PC-9 (cell line): ENCODE measurements around the gene DNAJB6. TPM values are rescaled to one million over a fixed set of nuclear protein-coding genes. Genes with fewer than 3 reads are reported as not detected.
A peak's percentile ranks its signal among the peaks of the same experiment; 100 is the strongest.

Source experiments
- BruUV-seq: library from RNA; stranded (reverse); fragments of 400-500 nt; replicated peaks from 2 replicates; lab custom pipeline; 2021; lab: Mats Ljungman, UMichigan
- CTCF ChIA-PET: fragments of 300-600 bp; sonication (Branson Sonifier 250); formaldehyde crosslinking; loops from one replicate; lab custom pipeline; 2022; ENCODE audit warnings: antibody characterized with exemption; lab: Charles Lee
- POLR2A ChIA-PET: fragments of 300-600 bp; sonication (Branson Sonifier 250); formaldehyde crosslinking; loops from one replicate; lab custom pipeline; 2022; ENCODE audit warnings: antibody characterized with exemption; ENCODE audit not compliant: unreplicated experiment; lab: Charles Lee
- DNase-seq, 2 experiments: peaks; one replicate each; pipeline versions ENCODE4 v3.0.0 to v3.0.0-alpha.2; 2015 to 2022; ENCODE audit warnings: mixed read lengths in 1 of 2
- H2AFZ ChIP-seq: fragments of 200-600 bp; sonication (generic); 2 replicates; pipeline ENCODE4 v1.8.1; 2017; ENCODE audit warnings: antibody characterized with exemption
- H3F3A ChIP-seq: fragments of 200-600 bp; sonication (generic); 2 replicates; pipeline ENCODE4 v1.8.1; 2017; ENCODE audit warnings: antibody characterized with exemption, mild to moderate bottlenecking, low read depth; ENCODE audit not compliant: insufficient read depth
- H3K27ac ChIP-seq: fragments of 200-600 bp; sonication (generic); 2 replicates; pipeline ENCODE4 v1.6.1; 2016; ENCODE audit warnings: mixed run types
- H3K27me3 ChIP-seq: fragments of 200-600 bp; sonication (generic); 2 replicates; pipeline ENCODE4 v1.6.1; 2016; ENCODE audit warnings: low read depth, mixed run types; ENCODE audit not compliant: insufficient read depth
- H3K36me3 ChIP-seq: fragments of 200-600 bp; sonication (generic); 2 replicates; pipeline ENCODE4 v1.6.1; 2016; ENCODE audit warnings: low read depth, mixed run types
- H3K4me1 ChIP-seq: fragments of 200-600 bp; sonication (generic); replicated peaks from 2 replicates; pipeline ENCODE4 v1.6.1; 2016; ENCODE audit warnings: mixed run types; ENCODE audit not compliant: insufficient read depth
- H3K4me2 ChIP-seq: fragments of 200-600 bp; sonication (generic); 2 replicates; pipeline ENCODE4 v1.6.1; 2017; ENCODE audit warnings: mixed run types
- H3K4me3 ChIP-seq: fragments of 200-600 bp; sonication (generic); 2 replicates; pipeline ENCODE4 v1.6.1; 2016; ENCODE audit warnings: mixed run types
- H3K79me2 ChIP-seq: fragments of 200-600 bp; sonication (generic); 2 replicates; pipeline ENCODE4 v1.6.1; 2017; ENCODE audit warnings: low read depth, mixed run types
- H3K9me2 ChIP-seq: fragments of 200-600 bp; sonication (generic); 2 replicates; pipeline ENCODE4 v1.8.1; 2017; ENCODE audit warnings: mild to moderate bottlenecking; ENCODE audit not compliant: insufficient read depth
- H3K9me3 ChIP-seq: fragments of 200-600 bp; sonication (generic); 2 replicates; pipeline ENCODE4 v1.8.1; 2016; ENCODE audit warnings: low read depth; ENCODE audit not compliant: insufficient read depth
- H4K20me1 ChIP-seq: fragments of 200-600 bp; sonication (generic); 2 replicates; pipeline ENCODE4 v1.8.1; 2017; ENCODE audit not compliant: insufficient read depth
- CTCF ChIP-seq: fragments of 200-600 bp; sonication (generic); conservative IDR thresholded peaks from 2 replicates; pipeline ENCODE4 v1.6.1; 2017; ENCODE audit warnings: mixed run types, antibody characterized with exemption, mild to moderate bottlenecking, moderate library complexity
- EZH2 ChIP-seq: fragments of 200-600 bp; sonication (generic); IDR thresholded peaks from 2 replicates; pipeline ENCODE4 v1.8.0; 2017; ENCODE audit warnings: antibody characterized with exemption, low read depth
- intact Hi-C: fragments of 100-400 bp; cut with micrococcal nuclease; formaldehyde crosslinking; loops from one replicate; pipeline ENCODE4 v1.10.0; 2022; ENCODE audit not compliant: unreplicated experiment
- total RNA-seq: library from RNA; stranded (reverse); gene quantifications from 2 replicates; pipeline ENCODE4 v1.2.3, GENCODE V29; 2021

DNAJB6 gene
- total RNA-seq, 1 experiment from 2014 or later = 182 TPM

GRCh38 chr7:157397731-157398691 lies 61.2 kb downstream of the DNAJB6 start:
- Histone ChIP-seq H3K4me2 (no peak overlapping the region), H3K9me2 (no peaks in the 10 kb centered on the region), H3K4me3 (no peak overlapping the region), H3K27me3 (no peaks in the 10 kb centered on the region), H2AFZ (no peak overlapping the region), H3F3A (peaks cover 30% of the 10 kb centered on the region), H3K36me3 (peaks cover 11% of the 10 kb centered on the region; the same call in 1 of the 2 replicates), H3K4me1 (no peaks in the 10 kb centered on the region), H3K79me2 (peaks cover 33% of the 10 kb centered on the region), H3K27ac (no peak overlapping the region), H4K20me1 (peaks cover 79% of the 10 kb centered on the region), H3K9me3 (no peaks in the 10 kb centered on the region)
- CTCF ChIA-PET = no interaction called here
- no TSS peak for BruUV-seq
- no peak for DNase-seq
- peak; percentile 59; the same call in 1 of the 2 replicates for TF ChIP-seq CTCF
- no peak for TF ChIP-seq EZH2
- POLR2A ChIA-PET = no interaction called here
- intact Hi-C loops = no loop called here

GRCh38 chr7:157399086-157399687 lies 62.4 kb downstream of the DNAJB6 start:
- H3K4me2 ChIP-seq = no peak overlapping the region
- no peaks in the 10 kb centered on the region for H3K9me3 ChIP-seq
- ChIA-PET CTCF (no interaction called here), POLR2A (no interaction called here)
- peaks cover 79% of the 10 kb centered on the region for H4K20me1 ChIP-seq
- H3K4me3 ChIP-seq = no peak overlapping the region
- no peaks in the 10 kb centered on the region for H3K27me3 ChIP-seq
- intact Hi-C loops = no loop called here
- H3K4me1 ChIP-seq = no peaks in the 10 kb centered on the region
- H2AFZ ChIP-seq = no peak overlapping the region
- no peak for DNase-seq
- TF ChIP-seq CTCF = no peak
- TF ChIP-seq EZH2 = no peak
- H3K9me2 ChIP-seq = no peaks in the 10 kb centered on the region
- H3K79me2 ChIP-seq = peaks cover 21% of the 10 kb centered on the region
- BruUV-seq = no TSS peak
- peaks cover 36% of the 10 kb centered on the region; the same call in 1 of the 2 replicates for H3F3A ChIP-seq
- H3K36me3 ChIP-seq = peaks cover 11% of the 10 kb centered on the region; the same call in 1 of the 2 replicates
- H3K27ac ChIP-seq = no peak overlapping the region

- H3K4me2 ChIP-seq = no peak overlapping the region
- peaks cover 46% of the 10 kb centered on the region; the same call in 1 of the 2 replicates for H3F3A ChIP-seq
- POLR2A ChIA-PET = no interaction called here
- H3K27ac ChIP-seq = no peak overlapping the region
- BruUV-seq = no TSS peak
- no peak overlapping the region for H2AFZ ChIP-seq
- intact Hi-C loops = no loop called here
- TF ChIP-seq CTCF (no peak), EZH2 (no peak)
- DNase-seq = no peak
- H3K79me2 ChIP-seq = peaks cover 17% of the 10 kb centered on the region
- peaks cover 80% of the 10 kb centered on the region for H4K20me1 ChIP-seq
- CTCF ChIA-PET = no interaction called here
- no peak overlapping the region for H3K4me3 ChIP-seq
- H3K36me3 ChIP-seq = peaks cover 11% of the 10 kb centered on the region; the same call in 1 of the 2 replicates
- H3K9me2 ChIP-seq = no peaks in the 10 kb centered on the region
- no peaks in the 10 kb centered on the region for H3K9me3 ChIP-seq
- no peaks in the 10 kb centered on the region for H3K27me3 ChIP-seq
- peaks cover 7% of the 10 kb centered on the region for H3K4me1 ChIP-seq
Observed at GRCh38 chr7:157400171-157400860, 63.5 kb downstream of the DNAJB6 start.
